Peyer's patch (tissue), 4 donors: Measurements from ENCODE around the gene AOAH.

Experiments used
- POLR2A ChIP-seq, 2 donors: fragments of 450-650 bp; IDR thresholded peaks; one replicate each; pipeline ENCODE4 v1.5.1; 2017; ENCODE audit warnings: antibody characterized with exemption in 2 of 2, mild to moderate bottlenecking in 2 of 2, moderate library complexity in 2 of 2
- TF ChIP-seq, protein P1 (sequence below), 6 experiments: fragments of 450-650 bp in 4 of 6; fragments of 200-600 bp in 2 of 6; sonication (generic) in 1 of 6; IDR thresholded peaks; one replicate each; pipeline ENCODE4 v1.5.1; 2017 to 2019; ENCODE audit warnings: antibody characterized with exemption in 6 of 6, mild to moderate bottlenecking in 3 of 6, moderate library complexity in 1 of 6

- TF ChIP-seq, protein P1, sequence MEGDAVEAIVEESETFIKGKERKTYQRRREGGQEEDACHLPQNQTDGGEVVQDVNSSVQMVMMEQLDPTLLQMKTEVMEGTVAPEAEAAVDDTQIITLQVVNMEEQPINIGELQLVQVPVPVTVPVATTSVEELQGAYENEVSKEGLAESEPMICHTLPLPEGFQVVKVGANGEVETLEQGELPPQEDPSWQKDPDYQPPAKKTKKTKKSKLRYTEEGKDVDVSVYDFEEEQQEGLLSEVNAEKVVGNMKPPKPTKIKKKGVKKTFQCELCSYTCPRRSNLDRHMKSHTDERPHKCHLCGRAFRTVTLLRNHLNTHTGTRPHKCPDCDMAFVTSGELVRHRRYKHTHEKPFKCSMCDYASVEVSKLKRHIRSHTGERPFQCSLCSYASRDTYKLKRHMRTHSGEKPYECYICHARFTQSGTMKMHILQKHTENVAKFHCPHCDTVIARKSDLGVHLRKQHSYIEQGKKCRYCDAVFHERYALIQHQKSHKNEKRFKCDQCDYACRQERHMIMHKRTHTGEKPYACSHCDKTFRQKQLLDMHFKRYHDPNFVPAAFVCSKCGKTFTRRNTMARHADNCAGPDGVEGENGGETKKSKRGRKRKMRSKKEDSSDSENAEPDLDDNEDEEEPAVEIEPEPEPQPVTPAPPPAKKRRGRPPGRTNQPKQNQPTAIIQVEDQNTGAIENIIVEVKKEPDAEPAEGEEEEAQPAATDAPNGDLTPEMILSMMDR (IDR thresholded peaks at IDR 0.05): no peak
- no peak for TF ChIP-seq POLR2A (IDR thresholded peaks at IDR 0.05)
Observed at GRCh38 chr7:36521133-36521532, 203.2 kb downstream of the AOAH start.
